ENCODE results near the gene ADPRM.

The ADPRM gene

DNA sequence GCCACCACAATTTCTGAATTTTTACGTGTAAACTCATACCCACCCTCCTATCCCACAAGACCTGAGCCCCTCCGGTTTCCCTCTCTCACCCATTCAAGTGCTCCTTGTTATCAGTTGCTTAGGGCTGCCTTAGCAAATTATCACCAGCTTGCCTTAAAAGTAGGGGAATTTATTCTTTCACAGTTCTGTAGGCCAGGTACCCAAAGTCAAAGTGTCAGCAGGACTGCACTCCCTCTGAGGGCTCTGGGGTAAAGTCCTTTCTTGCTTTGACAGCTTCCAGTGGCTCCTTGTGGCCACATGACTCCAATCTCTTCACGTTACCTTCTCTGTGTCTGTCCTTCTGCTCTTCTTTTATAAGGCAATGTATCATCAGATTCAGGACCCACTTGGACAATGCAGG, 40.3 kb downstream of the ADPRM start:
- Histone ChIP-seq H3K27ac (ENCODE audit: low read depth, low read length) (no peak overlapping the region), H3K79me2 (ENCODE audit: control insufficient read depth, insufficient read depth, low read length, poor library complexity) (no peaks in the 10 kb centered on the region), H3K4me3 (ENCODE audit: low read depth, low read length) (no peak overlapping the region), H3K4me1 (ENCODE audit: control insufficient read depth in 1 of 2, insufficient read depth in 2 of 2, low read length in 2 of 2) (no peaks in the 10 kb centered on the region), H2BK5ac (ENCODE audit: low read depth, low read length, poor library complexity) (no peak overlapping the region), H4K91ac (ENCODE audit: low read depth, low read length) (no peak overlapping the region), H2AFZ (ENCODE audit: insufficient read depth, low read length, poor library complexity) (no peak overlapping the region), H2BK120ac (ENCODE audit: insufficient read depth, low read length, poor library complexity) (no peak overlapping the region), H3K18ac (ENCODE audit: low read length) (no peak overlapping the region), H3K4ac (ENCODE audit: low read depth, low read length) (no peak overlapping the region), H3K27me3 (ENCODE audit: insufficient read depth, low read length) (no peaks in the 10 kb centered on the region), H3K79me1 (ENCODE audit: low read length) (no peaks in the 10 kb centered on the region), H4K8ac (ENCODE audit: low read depth, low read length) (no peak overlapping the region), H2AK5ac (ENCODE audit: low read length) (no peak overlapping the region), H3K9me3 (ENCODE audit: insufficient read depth, low read depth, low read length) (peaks cover 2% of the 10 kb centered on the region), H3K14ac (ENCODE audit: low read length) (no peak overlapping the region), H4K12ac (ENCODE audit: low read depth, low read length) (no peak overlapping the region), H3K9ac (ENCODE audit: low read length) (no peak overlapping the region), H2BK12ac (ENCODE audit: low read length) (no peak overlapping the region), H3K23ac (ENCODE audit: low read length) (no peak overlapping the region), H3K4me2 (ENCODE audit: low read length) (no peak overlapping the region), H3K36me3 (ENCODE audit: control insufficient read depth in 1 of 2, insufficient read depth in 2 of 2, low read length in 2 of 2) (no peaks in the 10 kb centered on the region)
- no peak for DNase-seq
- no CpG with 5 or more reads among the region's 3 CpGs for WGBS (ENCODE audit: extremely low coverage, insufficient coverage, insufficient read length)

DNA sequence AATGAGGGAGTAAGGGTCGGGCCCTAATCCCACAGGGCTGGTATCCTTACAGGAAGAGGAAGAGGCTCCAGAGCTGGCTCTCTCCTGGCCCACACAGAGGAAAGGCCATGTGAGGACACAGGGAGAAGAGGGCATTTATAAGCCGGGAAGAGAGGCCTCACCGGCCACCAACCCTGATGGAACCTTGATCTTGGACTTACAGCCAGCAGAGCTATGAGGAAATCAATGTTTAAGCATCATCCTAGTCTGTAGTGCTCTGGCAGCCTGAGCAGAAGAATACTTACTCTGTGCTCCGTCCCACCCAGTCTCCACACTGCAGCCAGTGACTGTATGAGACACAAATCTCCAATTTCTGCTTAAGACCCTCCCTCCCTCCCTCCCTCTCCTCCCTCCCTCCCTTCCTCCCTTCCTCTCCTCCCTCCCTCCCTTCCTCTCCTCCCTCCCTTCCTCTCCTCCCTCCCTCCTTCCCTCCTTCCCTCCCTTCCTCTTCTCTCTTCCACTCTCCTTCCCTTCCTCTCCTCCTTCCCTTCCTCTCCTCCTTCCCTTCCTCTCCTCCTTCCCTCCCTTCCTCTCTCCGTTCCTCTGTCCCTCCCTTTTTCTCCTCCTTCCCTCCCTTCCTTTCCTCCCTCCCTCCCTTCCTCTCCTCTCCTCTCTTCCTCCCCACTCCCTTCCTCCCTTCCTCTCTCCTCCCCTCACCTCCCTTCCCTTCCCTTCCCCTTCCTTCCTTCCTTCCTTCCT, 41.3 kb downstream of the ADPRM start:
- DNase-seq = no peak
- Histone ChIP-seq H4K91ac (ENCODE audit: low read depth, low read length) (no peak overlapping the region), H3K27ac (ENCODE audit: low read depth, low read length) (no peak overlapping the region), H3K4me1 (ENCODE audit: control insufficient read depth in 1 of 2, insufficient read depth in 2 of 2, low read length in 2 of 2) (no peaks in the 10 kb centered on the region), H3K79me1 (ENCODE audit: low read length) (no peaks in the 10 kb centered on the region), H2BK12ac (ENCODE audit: low read length) (no peak overlapping the region), H3K4ac (ENCODE audit: low read depth, low read length) (no peak overlapping the region), H3K9ac (ENCODE audit: low read length) (no peak overlapping the region), H2BK5ac (ENCODE audit: low read depth, low read length, poor library complexity) (no peak overlapping the region), H3K23ac (ENCODE audit: low read length) (no peak overlapping the region), H3K18ac (ENCODE audit: low read length) (no peak overlapping the region), H3K4me2 (ENCODE audit: low read length) (no peak overlapping the region), H3K14ac (ENCODE audit: low read length) (no peak overlapping the region), H2BK120ac (ENCODE audit: insufficient read depth, low read length, poor library complexity) (no peak overlapping the region), H4K12ac (ENCODE audit: low read depth, low read length) (no peak overlapping the region), H4K8ac (ENCODE audit: low read depth, low read length) (no peak overlapping the region), H3K79me2 (ENCODE audit: control insufficient read depth, insufficient read depth, low read length, poor library complexity) (no peaks in the 10 kb centered on the region), H3K36me3 (ENCODE audit: control insufficient read depth in 1 of 2, insufficient read depth in 2 of 2, low read length in 2 of 2) (no peaks in the 10 kb centered on the region), H3K27me3 (ENCODE audit: insufficient read depth, low read length) (no peaks in the 10 kb centered on the region), H3K9me3 (ENCODE audit: insufficient read depth, low read depth, low read length) (no peaks in the 10 kb centered on the region), H2AFZ (ENCODE audit: insufficient read depth, low read length, poor library complexity) (no peak overlapping the region), H3K4me3 (ENCODE audit: low read depth, low read length) (no peak overlapping the region), H2AK5ac (ENCODE audit: low read length) (no peak overlapping the region)
- no CpG with 5 or more reads among the region's 5 CpGs for WGBS (ENCODE audit: extremely low coverage, insufficient coverage, insufficient read length)

DNA sequence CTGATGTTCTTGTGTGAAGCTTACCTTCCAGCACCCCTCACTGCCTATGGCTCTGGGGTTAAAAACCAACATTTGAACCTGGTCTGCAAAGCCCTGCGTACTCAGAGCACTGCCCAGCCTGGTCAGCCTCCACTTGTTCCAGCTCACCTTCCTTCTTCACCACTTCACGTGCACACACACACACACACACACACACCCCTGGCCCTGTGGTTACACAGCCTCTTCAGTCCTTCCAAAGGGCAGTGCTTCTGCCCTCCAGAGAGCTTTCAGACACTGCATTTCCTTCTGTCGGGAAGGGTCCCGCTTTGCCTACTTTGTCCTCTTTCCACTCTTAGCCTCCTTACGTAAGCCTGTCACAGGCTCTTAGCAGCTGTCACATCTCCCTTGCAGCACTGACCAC, 42.0 kb downstream of the ADPRM start:
- H3K9me3 ChIP-seq (ENCODE audit: insufficient read depth, low read depth, low read length) = no peaks in the 10 kb centered on the region
- H3K23ac ChIP-seq (ENCODE audit: low read length) = no peak overlapping the region
- DNase-seq = no peak
- no peak overlapping the region for H3K4ac ChIP-seq (ENCODE audit: low read depth, low read length)
- no CpG with 5 or more reads among the region's 5 CpGs for WGBS (ENCODE audit: extremely low coverage, insufficient coverage, insufficient read length)
- no peaks in the 10 kb centered on the region for H3K4me1 ChIP-seq (ENCODE audit: control insufficient read depth in 1 of 2, insufficient read depth in 2 of 2, low read length in 2 of 2)
- no peaks in the 10 kb centered on the region for H3K36me3 ChIP-seq (ENCODE audit: control insufficient read depth in 1 of 2, insufficient read depth in 2 of 2, low read length in 2 of 2)
- no peak overlapping the region for H2BK5ac ChIP-seq (ENCODE audit: low read depth, low read length, poor library complexity)
- no peak overlapping the region for H3K4me3 ChIP-seq (ENCODE audit: low read depth, low read length)
- no peak overlapping the region for H3K27ac ChIP-seq (ENCODE audit: low read depth, low read length)
- H3K9ac ChIP-seq (ENCODE audit: low read length) = no peak overlapping the region
- H3K79me1 ChIP-seq (ENCODE audit: low read length) = no peaks in the 10 kb centered on the region
- no peaks in the 10 kb centered on the region for H3K79me2 ChIP-seq (ENCODE audit: control insufficient read depth, insufficient read depth, low read length, poor library complexity)
- no peaks in the 10 kb centered on the region for H3K27me3 ChIP-seq (ENCODE audit: insufficient read depth, low read length)
- H3K14ac ChIP-seq (ENCODE audit: low read length) = no peak overlapping the region
- no peak overlapping the region for H4K91ac ChIP-seq (ENCODE audit: low read depth, low read length)
- no peak overlapping the region for H2AK5ac ChIP-seq (ENCODE audit: low read length)
- H4K8ac ChIP-seq (ENCODE audit: low read depth, low read length) = no peak overlapping the region
- no peak overlapping the region for H4K12ac ChIP-seq (ENCODE audit: low read depth, low read length)
- H2BK120ac ChIP-seq (ENCODE audit: insufficient read depth, low read length, poor library complexity) = no peak overlapping the region
- H2BK12ac ChIP-seq (ENCODE audit: low read length) = no peak overlapping the region
- no peak overlapping the region for H3K4me2 ChIP-seq (ENCODE audit: low read length)
- no peak overlapping the region for H2AFZ ChIP-seq (ENCODE audit: insufficient read depth, low read length, poor library complexity)
- H3K18ac ChIP-seq (ENCODE audit: low read length) = no peak overlapping the region

DNA sequence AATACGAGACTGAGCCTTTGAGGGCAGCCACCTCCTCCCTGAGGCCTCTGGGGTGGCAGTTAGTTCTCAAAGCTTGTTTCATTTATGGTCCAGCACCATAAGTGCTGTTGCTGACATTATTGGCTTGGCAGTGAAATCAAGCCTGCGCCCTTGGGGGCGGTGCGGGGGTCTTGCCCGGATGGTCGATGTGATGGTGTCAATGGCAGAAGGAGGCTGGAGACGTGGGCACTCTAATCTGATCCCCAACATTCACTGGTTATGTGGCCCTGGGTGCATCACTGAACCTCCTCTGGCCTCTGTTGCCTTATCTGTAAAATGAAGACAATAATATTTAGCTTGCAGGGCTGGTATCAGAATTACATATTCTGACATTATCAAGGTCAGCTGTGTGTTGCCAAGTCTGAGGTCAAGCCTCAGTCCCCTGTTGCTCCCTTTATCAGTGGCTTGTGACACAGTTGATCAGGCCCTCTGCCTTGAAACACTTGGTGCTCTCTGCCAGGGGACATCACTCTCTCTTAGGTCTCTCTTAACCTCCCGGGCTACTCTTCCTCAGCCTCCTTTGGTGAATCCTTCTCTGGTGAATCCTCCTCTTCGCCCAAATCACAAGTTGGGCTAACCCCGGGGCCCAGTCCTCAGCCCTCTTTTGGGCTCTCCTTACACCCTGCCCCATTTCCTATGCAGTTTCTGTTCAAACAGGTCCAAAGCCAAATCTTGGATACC, 44.2 kb downstream of the ADPRM start:
- Histone ChIP-seq H4K91ac (ENCODE audit: low read depth, low read length) (no peak overlapping the region), H2AK5ac (ENCODE audit: low read length) (no peak overlapping the region)

More for the DNA sequence above, 44.2 kb downstream of the ADPRM start:
- Histone ChIP-seq H3K4ac (ENCODE audit: low read depth, low read length) (no peak overlapping the region), H4K8ac (ENCODE audit: low read depth, low read length) (no peak overlapping the region), H3K27me3 (ENCODE audit: insufficient read depth, low read length) (no peaks in the 10 kb centered on the region), H3K23ac (ENCODE audit: low read length) (no peak overlapping the region), H3K4me3 (ENCODE audit: low read depth, low read length) (no peak overlapping the region), H2AFZ (ENCODE audit: insufficient read depth, low read length, poor library complexity) (no peak overlapping the region), H3K18ac (ENCODE audit: low read length) (no peak overlapping the region), H2BK5ac (ENCODE audit: low read depth, low read length, poor library complexity) (no peak overlapping the region), H3K9me3 (ENCODE audit: insufficient read depth, low read depth, low read length) (no peaks in the 10 kb centered on the region), H4K12ac (ENCODE audit: low read depth, low read length) (no peak overlapping the region), H2BK120ac (ENCODE audit: insufficient read depth, low read length, poor library complexity) (no peak overlapping the region), H3K4me2 (ENCODE audit: low read length) (no peak overlapping the region), H3K4me1 (ENCODE audit: control insufficient read depth in 1 of 2, insufficient read depth in 2 of 2, low read length in 2 of 2) (no peaks in the 10 kb centered on the region), H3K79me2 (ENCODE audit: control insufficient read depth, insufficient read depth, low read length, poor library complexity) (no peaks in the 10 kb centered on the region), H3K36me3 (ENCODE audit: control insufficient read depth in 1 of 2, insufficient read depth in 2 of 2, low read length in 2 of 2) (no peaks in the 10 kb centered on the region), H3K79me1 (ENCODE audit: low read length) (no peaks in the 10 kb centered on the region), H3K9ac (ENCODE audit: low read length) (no peak overlapping the region), H3K27ac (ENCODE audit: low read depth, low read length) (no peak overlapping the region), H2BK12ac (ENCODE audit: low read length) (no peak overlapping the region), H3K14ac (ENCODE audit: low read length) (no peak overlapping the region)
- no peak for DNase-seq
- no CpG with 5 or more reads among the region's 10 CpGs for WGBS (ENCODE audit: extremely low coverage, insufficient coverage, insufficient read length)

Data from trophoblast cell (in vitro differentiated cells and primary cell).